GM12878 (cell line): Measurements from ENCODE around the gene DUS1L. TPM values are rescaled to one million over a fixed set of nuclear protein-coding genes. Genes with fewer than 3 reads are reported as not detected.

Source experiments
- ATAC-seq: fragments of 200-7000 bp; cut with Tn5 transposase; 3 replicates; pipeline ENCODE4 v1.9.1; 2020; ENCODE audit warnings: mild to moderate bottlenecking, moderate library complexity
- BruUV-seq: library from RNA; stranded (reverse); fragments of 400-500 nt; replicated peaks from 2 replicates; lab custom pipeline; 2021; lab: Mats Ljungman, UMichigan
- CTCF ChIA-PET: fragments of 300-600 bp; sonication (Branson Sonifier 250); formaldehyde crosslinking; extraction: SDS; loops from one replicate; lab custom pipeline; 2021; ENCODE audit warnings: inconsistent platforms; lab: Yijun Ruan, JAX
- POLR2A ChIA-PET: fragments of 350-600 bp; formaldehyde crosslinking; extraction: SDS; loops from one replicate; lab custom pipeline; 2021; ENCODE audit warnings: inconsistent platforms; lab: Charles Lee
- RAD21 ChIA-PET: fragments of 300-600 bp; sonication (Branson Sonifier 250); formaldehyde crosslinking; loops from one replicate; lab custom pipeline; 2023; ENCODE audit warnings: antibody characterized with exemption; ENCODE audit not compliant: unreplicated experiment; lab: Charles Lee
- SMC1A ChIA-PET: fragments of 300-600 bp; sonication (Branson Sonifier 250); formaldehyde crosslinking; loops from one replicate; lab custom pipeline; 2023; ENCODE audit not compliant: unreplicated experiment, uncharacterized antibody; lab: Charles Lee
- DNase-seq: peaks from one replicate; pipeline ENCODE4 v3.0.0-alpha.2; 2011; ENCODE audit warnings: low read depth, low spot score
- FAIRE-seq: peaks from 3 replicates; lab custom pipeline; 2011; peaks lifted over from hg19 to GRCh38; lab: Jason Lieb, UNC
- H2AFZ ChIP-seq: 2 replicates; pipeline ENCODE4 v1.6.0; 2011; ENCODE audit warnings: low read depth, low read length, control low read depth; ENCODE audit not compliant: control insufficient read depth
- H3K27ac ChIP-seq: 2 replicates; pipeline ENCODE4 v1.5.1; 2011; ENCODE audit warnings: control low read depth; ENCODE audit not compliant: control insufficient read depth, insufficient read depth
- H3K27me3 ChIP-seq, 2 experiments: replicated peaks in 1 of 2; 2 replicates each; pipeline versions ENCODE4 v1.6.0 to v1.6.1; 2011; ENCODE audit warnings: low read length in 1 of 2; ENCODE audit not compliant: control insufficient read depth in 2 of 2, insufficient read depth in 2 of 2
- H3K36me3 ChIP-seq, 2 experiments: 2 replicates each; pipeline ENCODE4 v1.5.1; 2011; ENCODE audit warnings: low read length in 1 of 2; ENCODE audit not compliant: control insufficient read depth in 2 of 2, insufficient read depth in 2 of 2
- H3K4me1 ChIP-seq: 2 replicates; pipeline ENCODE4 v1.6.1; 2011; ENCODE audit warnings: mild to moderate bottlenecking, low read length, moderate library complexity, mixed read lengths; ENCODE audit not compliant: control insufficient read depth, insufficient read depth
- H3K4me2 ChIP-seq: 2 replicates; pipeline ENCODE4 v1.6.0; 2011; ENCODE audit warnings: control low read depth; ENCODE audit not compliant: control insufficient read depth, insufficient read depth
- H3K4me3 ChIP-seq: fragments of 200-600 bp; sonication (generic); 2 replicates; pipeline ENCODE4 v1.5.1; 2016
- H3K79me2 ChIP-seq: 2 replicates; pipeline ENCODE4 v1.6.0; 2011; ENCODE audit warnings: low read length; ENCODE audit not compliant: control insufficient read depth, insufficient read depth
- H3K9ac ChIP-seq: 2 replicates; pipeline ENCODE4 v1.8.0; 2011; ENCODE audit warnings: low read length, control low read depth, mixed read lengths; ENCODE audit not compliant: control insufficient read depth, insufficient read depth
- H3K9me3 ChIP-seq: replicated peaks from 3 replicates; pipeline ENCODE4 v1.5.1; 2011; ENCODE audit warnings: mild to moderate bottlenecking, low read length; ENCODE audit not compliant: control insufficient read depth, insufficient read depth
- H4K20me1 ChIP-seq: 2 replicates; pipeline ENCODE4 v1.6.0; 2011; ENCODE audit not compliant: control insufficient read depth, insufficient read depth
- HCFC1 ChIP-seq: fragments of 150-350 bp; IDR thresholded peaks from 2 replicates; pipeline ENCODE4 v1.6.1; 2014; ENCODE audit warnings: low read length
- JUND ChIP-seq: IDR thresholded peaks from 2 replicates; pipeline ENCODE4 v1.6.1; 2012; ENCODE audit warnings: low read depth, mild to moderate bottlenecking, low read length, improper control_type of control experiment, moderate library complexity
- NFYB ChIP-seq: IDR thresholded peaks from 2 replicates; pipeline ENCODE4 v1.6.1; 2011; ENCODE audit warnings: low read depth, mild to moderate bottlenecking, low read length, improper control_type of control experiment, moderate library complexity; ENCODE audit not compliant: insufficient read depth
- NR2C1 ChIP-seq: fragments of 450-650 bp; IDR thresholded peaks from 2 replicates; pipeline ENCODE4 v1.6.1; 2017; ENCODE audit warnings: antibody characterized with exemption, mild to moderate bottlenecking, moderate library complexity
- PAX5 ChIP-seq: IDR thresholded peaks from 2 replicates; pipeline ENCODE4 v1.6.1; 2011; ENCODE audit warnings: low read depth, low read length, borderline replicate concordance
- PML ChIP-seq: IDR thresholded peaks from 2 replicates; pipeline ENCODE4 v1.6.1; 2012; ENCODE audit warnings: low read length, inconsistent platforms
- POLR2AphosphoS5 ChIP-seq: IDR thresholded peaks from 2 replicates; pipeline ENCODE4 v1.6.1; 2011; ENCODE audit warnings: mild to moderate bottlenecking, low read length, inconsistent platforms
- RFX5 ChIP-seq: IDR thresholded peaks from 2 replicates; pipeline ENCODE4 v1.6.1; 2011; ENCODE audit warnings: low read depth, low read length, improper control_type of control experiment
- ZNF384 ChIP-seq: IDR thresholded peaks from 2 replicates; pipeline ENCODE4 v1.6.1; 2012; ENCODE audit warnings: low read depth, mild to moderate bottlenecking, low read length, improper control_type of control experiment, borderline replicate concordance
- WGBS: methylation state at CpG from one replicate; pipeline ENCODE4 v1.1.6; 2016; ENCODE audit warnings: low lambda C conversion rate; ENCODE audit not compliant: insufficient replicate concordance, insufficient coverage; ENCODE audit errors: missing lambda C conversion rate; 5-methylcytosine and 5-hydroxymethylcytosine counted together
- in situ Hi-C: fragments of 300-500 bp; cut with MboI; formaldehyde crosslinking; loops from 9 replicates; pipeline ENCODE4 v1.14.3; 2018; ENCODE audit warnings: mixed read lengths
- intact Hi-C: fragments of 100-400 bp; cut with micrococcal nuclease; formaldehyde crosslinking; loops from one replicate; pipeline ENCODE4 v1.14.2; 2022; ENCODE audit not compliant: unreplicated experiment
- polyA plus RNA-seq, 11 experiments: library from polyadenylated mRNA; depleted of rRNA in 4 of 11; unstranded in 6 of 11; stranded (reverse) in 5 of 11; fragments of >200 nt; fragmentation: Nextera tagmentation in 4 of 11; fragmentation: Illumina TruSeq in 1 of 11; extraction: Ambion mirVana in 4 of 11; extraction: Trizol in 1 of 11; gene quantifications; 1 replicate in 1 of 11; 2 replicates in 10 of 11; pipeline versions ENCODE4 v1.2.1 to v1.2.3, GENCODE V29; 2011 to 2016; ENCODE audit warnings: inconsistent platforms in 2 of 11, missing spikeins in 2 of 11, low read depth in 1 of 11
- total RNA-seq, 4 experiments: library from RNA; depleted of rRNA in 3 of 4; stranded (reverse); fragments of >200 nt in 3 of 4; fragmentation: Illumina TruSeq in 1 of 4; extraction: Trizol in 1 of 4; gene quantifications; 2 replicates each; pipeline versions ENCODE4 v1.2.1 to v1.2.3, GENCODE V29; 2013 to 2021

DUS1L gene
- total and polyA plus RNA-seq, 10 of the 15 experiments (the other 5 are each of a cell fraction or from before 2014, with no cell fraction given) = 6.1 to 157 (median 44.5) TPM

- ChIA-PET POLR2A (interaction anchor here (1.0 kb wide), 1 partner anchor 10 kb away, joined by 3 read pairs; the partner anchor contains the start of gene DCXR), RAD21 (no interaction called here), SMC1A (no interaction called here), CTCF (no interaction called here)
- Histone ChIP-seq H4K20me1 (no peaks in the 10 kb centered on the region), H3K36me3 (no peaks in the 10 kb centered on the region), H2AFZ (no peak overlapping the region), H3K9ac (no peak overlapping the region), H3K27me3 (no peaks in the 10 kb centered on the region), H3K4me2 (no peak overlapping the region), H3K9me3 (no peaks in the 10 kb centered on the region), H3K4me3 (no peak overlapping the region), H3K27ac (no peak overlapping the region), H3K79me2 (peaks cover 10% of the 10 kb centered on the region), H3K4me1 (peaks cover under 1% of the 10 kb centered on the region)
- FAIRE-seq = no peak
- in situ Hi-C loops = no loop called here
- no peak for DNase-seq
- TF ChIP-seq JUND = no peak
- no peak for TF ChIP-seq RFX5
- TF ChIP-seq HCFC1 = no peak
- no peak for TF ChIP-seq POLR2AphosphoS5
- TF ChIP-seq ZNF384 = no peak
- no peak for TF ChIP-seq NR2C1
- TF ChIP-seq PAX5 = no peak
- no peak for TF ChIP-seq PML
- TF ChIP-seq NFYB = no peak
- no peak for ATAC-seq
- WGBS = 91% methylated on average over 24 of the region's 25 CpGs
- no TSS peak for BruUV-seq
- intact Hi-C loops = no loop called here
Measured at GRCh38 chr17:82047914-82048570, 17.6 kb downstream of the DUS1L start.
